GM23248 (cell line): ENCODE data around the gene SLC38A5.

Source experiments
- EZH2 ChIP-seq: fragments of 200-600 bp; sonication (generic); IDR thresholded peaks from 2 replicates; pipeline ENCODE4 v1.6.1; 2018; ENCODE audit warnings: antibody characterized with exemption, mild to moderate bottlenecking; ENCODE audit not compliant: insufficient read depth, poor library complexity, severe bottlenecking
- EZH2phosphoT487 ChIP-seq: fragments of 200-600 bp; sonication (generic); IDR thresholded peaks from 2 replicates; pipeline ENCODE4 v1.6.1; 2018; ENCODE audit warnings: antibody characterized with exemption, moderate library complexity, mild to moderate bottlenecking, low read depth; ENCODE audit not compliant: insufficient read depth

- TF ChIP-seq EZH2phosphoT487 = no peak
- TF ChIP-seq EZH2 = no peak
Measured at GRCh38 chrX:48507246-48507645, 37.2 kb upstream of the SLC38A5 start.
